ENCODE measurements around the gene EXOC3L4. TPM values are rescaled to one million over a fixed set of nuclear protein-coding genes. Genes with fewer than 3 reads are reported as not detected.

EXOC3L4 gene
- total and polyA plus RNA-seq, 2 donors (not counting 1 experiment from before 2014, with no cell fraction given) = not detected

- ATAC-seq (ENCODE audit: low read depth) (no peak), DNase-seq (no peak)
- Histone ChIP-seq H3K9me3 (ENCODE audit: control extremely low read depth in 1 of 3, control insufficient read depth in 2 of 3, insufficient read depth in 1 of 3, low read length in 2 of 3) (peaks cover 0 to 4% (median 0%) of the 10 kb centered on the region in 3 donors), H2AFZ (ENCODE audit: insufficient read depth, low read depth, low read length, poor library complexity, severe bottlenecking) (no peak overlapping the region), H3K4me2 (replicated peaks; ENCODE audit: low read depth, low read length, poor library complexity, severe bottlenecking) (no peak overlapping the region), H3K27ac (ENCODE audit: low read length in 2 of 2) (no peak overlapping the region), H3K27me3 (replicated peaks in 1 of 4; ENCODE audit: control extremely low read depth in 1 of 4, control insufficient read depth in 3 of 4, insufficient read depth in 4 of 4, low read length in 3 of 4) (peaks cover 0 to 4% (median 0%) of the 10 kb centered on the region in 4 experiments), H3K4me3 (ENCODE audit: control extremely low read depth in 1 of 5, extremely low read depth in 1 of 5, insufficient read depth in 1 of 5, low read depth in 2 of 5, low read length in 4 of 5) (no peak overlapping the region), H3K9ac (ENCODE audit: low read length) (no peak overlapping the region), H4K20me1 (ENCODE audit: control insufficient read depth, insufficient read depth, low read length, poor library complexity, severe bottlenecking) (no peaks in the 10 kb centered on the region), H3K79me2 (ENCODE audit: control insufficient read depth, insufficient read depth, low read length) (no peaks in the 10 kb centered on the region), H3K4me1 (ENCODE audit: control insufficient read depth in 2 of 2, insufficient read depth in 2 of 2, low read length in 2 of 2) (no peaks in the 10 kb centered on the region), H3K36me3 (replicated peaks in 1 of 2; ENCODE audit: control extremely low read depth in 1 of 2, control insufficient read depth in 1 of 2, extremely low read depth in 1 of 2, insufficient read depth in 2 of 2, low read length in 1 of 2) (no peaks in the 10 kb centered on the region)
- Mint-ChIP-seq H3K4me3 (no peak overlapping the region), H3K4me1 (no peaks in the 10 kb centered on the region), H3K27me3 (no peaks in the 10 kb centered on the region), H3K27ac (no peak overlapping the region), H3K9me3 (ENCODE audit: insufficient read depth) (no peaks in the 10 kb centered on the region)
- intact Hi-C loops (cut with micrococcal nuclease) = no loop called here
- POLR2A ChIA-PET = no interaction called here
- TF ChIP-seq EZH2 (IDR thresholded peaks at IDR 0.05; ENCODE audit: borderline replicate concordance, insufficient read depth, low read depth, low read length, poor library complexity, severe bottlenecking) (no peak), CTCF (IDR thresholded peaks at IDR 0.05) (no peak)
- CTCF ChIA-PET = no interaction called here
- WGBS (ENCODE audit: insufficient coverage) = 60% methylated on average over 1 of the region's 4 CpGs
These were observed 30.1 kb upstream of the EXOC3L4 start for GRCh38 chr14:103064436-103064835.

DNA sequence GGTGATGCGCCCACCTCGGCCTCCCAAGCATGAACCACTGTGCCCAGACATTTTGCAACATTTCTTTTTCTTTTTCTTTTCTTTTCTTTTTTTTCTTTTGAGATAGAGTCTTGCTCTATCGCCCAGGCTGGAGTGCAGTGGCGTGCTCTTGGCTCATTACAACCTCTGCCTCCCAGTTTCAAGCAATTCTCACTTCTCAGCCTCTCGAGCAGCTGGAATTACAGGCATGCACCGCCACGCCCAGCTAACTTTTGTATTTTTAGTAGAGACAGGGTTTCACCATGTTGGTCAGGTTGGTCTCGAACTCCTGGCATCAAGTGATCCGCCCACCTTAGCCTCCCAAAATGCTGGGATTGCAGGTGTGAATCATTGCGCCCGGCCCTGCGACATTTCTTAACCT is 29.5 kb upstream of the EXOC3L4 start:
- H3K4me3 ChIP-seq (ENCODE audit: control extremely low read depth in 1 of 5, extremely low read depth in 1 of 5, insufficient read depth in 1 of 5, low read depth in 2 of 5, low read length in 4 of 5) = no peak overlapping the region
- H3K36me3 ChIP-seq (replicated peaks in 1 of 2; ENCODE audit: control extremely low read depth in 1 of 2, control insufficient read depth in 1 of 2, extremely low read depth in 1 of 2, insufficient read depth in 2 of 2, low read length in 1 of 2) = no peaks in the 10 kb centered on the region
- intact Hi-C loops (cut with micrococcal nuclease) = no loop called here
- DNase-seq = no peak
- H3K27ac ChIP-seq (ENCODE audit: low read length in 2 of 2) = no peak overlapping the region
- H3K27me3 Mint-ChIP-seq = peaks cover 3% of the 10 kb centered on the region
- no peak overlapping the region for H3K4me2 ChIP-seq (replicated peaks; ENCODE audit: low read depth, low read length, poor library complexity, severe bottlenecking)
- no peaks in the 10 kb centered on the region for H3K4me1 Mint-ChIP-seq
- peaks cover 0 to 4% (median 0%) of the 10 kb centered on the region in 4 experiments for H3K27me3 ChIP-seq (replicated peaks in 1 of 4; ENCODE audit: control extremely low read depth in 1 of 4, control insufficient read depth in 3 of 4, insufficient read depth in 4 of 4, low read length in 3 of 4)
- no peak for ATAC-seq (ENCODE audit: low read depth)
- no peak overlapping the region for H2AFZ ChIP-seq (ENCODE audit: insufficient read depth, low read depth, low read length, poor library complexity, severe bottlenecking)
- TF ChIP-seq EZH2 (IDR thresholded peaks at IDR 0.05; ENCODE audit: borderline replicate concordance, insufficient read depth, low read depth, low read length, poor library complexity, severe bottlenecking) = no peak
- TF ChIP-seq CTCF (IDR thresholded peaks at IDR 0.05) = no peak
- H3K9me3 ChIP-seq (ENCODE audit: control extremely low read depth in 1 of 3, control insufficient read depth in 2 of 3, insufficient read depth in 1 of 3, low read length in 2 of 3) = peaks cover 0 to 4% (median 0%) of the 10 kb centered on the region in 3 donors
- H3K9ac ChIP-seq (ENCODE audit: low read length) = no peak overlapping the region
- H3K4me3 Mint-ChIP-seq = no peak overlapping the region
- no peaks in the 10 kb centered on the region for H3K4me1 ChIP-seq (ENCODE audit: control insufficient read depth in 2 of 2, insufficient read depth in 2 of 2, low read length in 2 of 2)
- no peaks in the 10 kb centered on the region for H4K20me1 ChIP-seq (ENCODE audit: control insufficient read depth, insufficient read depth, low read length, poor library complexity, severe bottlenecking)
- no peak overlapping the region for H3K27ac Mint-ChIP-seq
- H3K9me3 Mint-ChIP-seq (ENCODE audit: insufficient read depth) = no peaks in the 10 kb centered on the region
- ChIA-PET CTCF (no interaction called here), POLR2A (no interaction called here)
- H3K79me2 ChIP-seq (ENCODE audit: control insufficient read depth, insufficient read depth, low read length) = no peaks in the 10 kb centered on the region
- WGBS (ENCODE audit: insufficient coverage) = 100% methylated on average over 4 of the region's 12 CpGs

All from B cell (primary cell).